Activated CD4-positive, alpha-beta T cell treated with anti-CD3 and anti-CD28 coated beads, Interleukin-10, Interleukin-2, amounts not matched to agents 100 ng/mL and 50 ng/mL, durations not matched to agents 16 hours and 8 hours (primary cell): ENCODE measurements around the gene NFYA.
"Not testable (repeated sequence)": the region's sequence is repeated elsewhere in the genome, so short reads cannot be mapped to it uniquely, and the experiment has no call there.

ENCODE experiments used
- DNase-seq: peaks from one replicate; pipeline ENCODE4 v3.0.0-alpha.2; 2020

NFYA gene

DNA sequence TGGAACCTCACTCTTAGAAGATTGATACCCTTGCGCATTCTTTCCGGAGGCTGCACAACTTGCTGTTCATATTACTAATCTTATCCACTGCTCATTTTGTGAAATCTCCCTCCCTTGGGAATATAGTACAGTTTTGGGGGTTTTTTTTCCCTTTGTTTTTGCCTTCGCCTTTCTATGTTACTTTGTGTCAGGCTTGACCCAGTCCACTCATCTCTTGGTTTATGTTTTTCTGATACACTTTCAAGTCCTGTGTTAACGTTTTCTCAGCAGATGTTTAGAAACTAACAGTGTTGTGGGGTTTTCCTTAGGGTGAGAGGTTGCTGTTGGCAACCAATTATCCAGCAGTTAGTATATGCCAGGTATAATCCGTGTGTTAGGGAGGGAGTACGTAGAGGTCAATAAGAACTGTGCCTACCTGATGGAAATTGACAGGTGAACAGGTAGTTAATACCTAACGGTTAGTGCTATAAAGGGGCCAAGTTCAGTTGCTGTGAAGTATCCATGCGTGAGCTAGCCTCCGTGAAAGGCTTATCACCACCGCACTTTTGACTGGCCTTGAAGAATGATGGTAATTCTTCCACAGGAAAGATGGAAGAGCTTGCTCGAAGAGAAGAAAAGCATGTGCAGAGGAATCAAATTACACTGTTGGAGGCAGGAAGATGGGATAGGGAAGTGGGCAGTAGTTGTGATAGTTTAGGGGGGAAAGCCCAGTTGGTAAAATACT lies 1.4 kb downstream of the NFYA start:
- peak; percentile 9 for DNase-seq

GRCh38 chr6:41074692-41075436 lies 2.1 kb downstream of the NFYA start:
- DNase-seq: no peak

DNA sequence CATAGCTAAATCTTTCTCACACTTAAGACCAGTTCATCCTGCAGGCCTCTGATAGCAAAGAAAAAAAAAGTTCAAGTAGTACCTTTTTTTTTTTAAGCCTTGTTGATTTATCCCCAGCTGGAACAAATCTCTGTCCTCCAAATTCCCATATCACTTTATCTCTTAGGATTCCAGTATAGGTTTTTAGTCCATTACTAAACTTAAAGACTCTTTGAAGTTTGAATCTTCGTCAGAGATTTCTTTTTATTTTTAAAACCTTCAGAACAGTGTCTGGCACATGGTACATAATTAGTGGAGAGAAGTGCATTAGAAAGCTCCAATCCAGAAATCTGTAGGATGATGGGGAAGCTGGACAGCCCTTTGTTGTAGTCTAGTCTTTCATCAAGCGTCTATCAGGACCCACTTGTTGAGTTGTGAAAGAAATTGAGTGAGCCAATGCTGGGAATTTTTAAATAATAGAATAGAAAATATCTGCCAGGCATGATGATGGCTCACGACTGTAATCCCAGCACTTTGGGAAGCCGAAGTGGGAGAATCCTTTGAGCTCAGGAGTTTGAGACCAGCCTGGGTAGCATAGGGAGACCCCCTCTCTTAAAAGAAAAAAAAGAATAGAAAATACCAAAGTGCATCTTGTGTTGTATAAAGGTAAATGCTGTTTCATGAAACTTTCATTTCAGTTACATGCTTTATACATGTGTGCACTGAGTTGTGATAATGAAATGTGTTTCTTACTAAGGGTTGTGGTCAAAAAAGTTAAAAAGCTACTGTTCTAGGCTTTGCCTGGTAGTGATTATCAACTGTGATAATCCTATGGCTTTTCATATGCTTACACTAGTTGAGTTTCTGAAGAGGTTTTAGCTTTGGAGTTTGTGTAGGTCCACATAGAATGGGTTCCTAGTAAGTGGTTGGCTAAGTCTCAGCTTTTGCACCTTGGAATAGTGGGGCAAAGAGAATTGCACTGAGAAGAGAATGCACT lies 3.2 kb downstream of the NFYA start:
- no peak for DNase-seq

- no peak for DNase-seq
These were observed 4.8 kb downstream of the NFYA start for GRCh38 chr6:41077536-41077935.

DNA sequence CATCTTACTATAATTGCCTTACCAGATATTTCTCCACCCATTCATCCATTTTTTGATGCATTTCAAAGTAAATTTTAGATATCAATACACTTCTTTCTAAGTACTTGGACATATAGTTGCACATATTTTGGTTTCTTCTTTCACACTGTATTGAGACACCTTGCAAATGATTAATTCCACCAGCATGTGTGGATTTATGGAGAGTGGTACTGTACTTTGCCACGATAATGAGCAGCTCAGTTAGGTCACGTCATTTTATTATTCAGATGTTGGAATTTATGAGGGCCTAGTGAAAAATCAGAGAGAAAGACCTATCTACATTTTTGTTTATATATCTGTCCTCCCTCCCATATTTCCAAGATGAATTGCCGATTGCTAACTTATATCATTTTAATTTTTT lies 5.3 kb downstream of the NFYA start:
- DNase-seq: no peak

DNA sequence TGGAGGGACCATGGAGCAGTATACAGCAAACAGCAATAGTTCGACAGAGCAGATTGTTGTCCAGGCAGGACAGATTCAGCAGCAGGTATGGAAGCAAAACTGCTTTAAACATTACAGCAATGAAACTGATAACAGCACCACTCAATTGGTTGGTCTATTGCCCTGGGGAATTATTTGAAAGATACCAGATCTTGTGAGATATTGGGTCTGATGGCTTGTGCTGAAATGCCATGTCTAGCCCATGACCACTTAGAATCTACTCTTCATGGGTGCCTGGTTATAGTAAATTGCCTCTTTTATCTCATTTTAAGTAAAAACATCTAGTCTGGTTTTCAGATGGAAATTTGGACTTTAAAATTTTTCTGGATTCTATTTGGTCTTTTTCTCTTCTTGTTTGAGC lies 6.3 kb downstream of the NFYA start:
- DNase-seq: no peak

DNA sequence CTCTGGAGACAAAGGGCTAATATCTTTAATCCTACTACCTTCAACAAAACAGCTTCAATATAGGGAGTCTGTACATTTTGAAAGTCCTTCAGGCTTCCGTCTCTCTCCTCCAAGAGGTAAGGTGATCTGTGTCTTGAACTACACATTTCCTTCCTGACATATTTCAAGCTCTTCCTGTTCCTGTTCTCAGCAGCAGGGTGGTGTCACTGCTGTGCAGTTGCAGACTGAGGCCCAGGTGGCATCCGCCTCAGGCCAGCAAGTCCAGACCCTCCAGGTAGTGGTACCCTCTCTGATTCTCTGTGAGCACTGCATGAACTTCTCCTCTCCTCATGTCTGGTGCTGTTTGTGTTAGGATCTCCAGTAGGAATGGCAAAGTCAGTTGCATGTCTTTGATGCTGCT lies 7.8 kb downstream of the NFYA start:
- peak; percentile 52 for DNase-seq

DNA sequence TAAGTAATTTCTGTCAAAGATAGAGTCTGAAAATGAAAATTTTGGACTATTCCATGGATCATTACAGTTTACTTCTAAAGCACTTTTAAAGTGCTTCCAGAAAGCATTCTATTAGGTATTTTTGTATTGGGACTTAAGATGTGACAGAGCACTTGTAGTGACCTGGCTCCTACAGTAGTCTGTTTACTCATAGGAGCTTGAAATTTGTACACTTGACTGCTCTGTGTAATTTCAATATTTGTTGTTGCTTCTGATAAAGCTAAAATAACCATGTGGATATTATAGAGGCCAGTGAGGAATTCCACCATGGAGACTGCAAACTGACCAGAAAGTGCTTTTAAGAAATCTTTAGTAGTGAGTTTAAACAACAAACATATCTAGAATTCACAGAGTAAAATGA lies 10.3 kb downstream of the NFYA start:
- DNase-seq: no peak

DNA sequence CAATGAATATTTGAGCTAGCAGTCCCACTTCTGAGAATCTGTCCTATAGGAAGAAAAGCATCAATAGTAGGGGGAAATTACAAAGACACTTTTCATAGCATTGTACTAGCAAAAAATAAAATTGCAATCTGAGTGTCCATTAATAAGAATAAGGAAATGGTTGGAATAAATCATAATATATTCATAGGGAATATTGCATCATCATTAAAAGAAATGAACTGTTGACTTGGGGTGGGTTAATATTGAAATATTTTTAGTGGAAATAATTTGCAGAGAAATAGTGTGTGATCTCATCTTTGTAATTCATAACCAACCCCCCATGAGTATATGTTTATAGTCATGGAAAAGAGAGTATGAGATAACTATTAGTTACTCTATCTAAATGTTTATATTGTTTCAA lies 12.4 kb downstream of the NFYA start:
- no peak for DNase-seq

DNA sequence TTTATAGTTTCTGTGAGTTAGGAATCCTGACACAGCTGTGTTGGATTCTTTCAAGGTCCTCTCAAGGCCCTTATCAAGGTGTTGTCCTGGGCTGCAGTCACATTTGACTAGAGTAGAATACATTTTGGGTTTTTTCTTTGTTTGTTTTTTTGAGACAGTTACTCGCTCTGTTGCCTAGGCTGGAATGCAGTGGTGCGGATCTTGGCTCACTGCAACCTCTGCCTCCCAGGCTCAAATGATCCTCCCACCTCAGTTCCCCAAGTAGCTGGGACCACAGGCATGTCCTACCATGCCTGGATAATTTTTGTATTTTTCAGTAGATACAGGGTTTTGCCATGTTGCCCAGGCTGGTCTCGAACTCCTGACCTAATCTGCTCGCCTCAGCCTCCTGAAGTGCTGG lies 15.7 kb downstream of the NFYA start:
- no peak for DNase-seq

GRCh38 chr6:41090841-41091761 lies 18.3 kb downstream of the NFYA start:
- no peak for DNase-seq

DNA sequence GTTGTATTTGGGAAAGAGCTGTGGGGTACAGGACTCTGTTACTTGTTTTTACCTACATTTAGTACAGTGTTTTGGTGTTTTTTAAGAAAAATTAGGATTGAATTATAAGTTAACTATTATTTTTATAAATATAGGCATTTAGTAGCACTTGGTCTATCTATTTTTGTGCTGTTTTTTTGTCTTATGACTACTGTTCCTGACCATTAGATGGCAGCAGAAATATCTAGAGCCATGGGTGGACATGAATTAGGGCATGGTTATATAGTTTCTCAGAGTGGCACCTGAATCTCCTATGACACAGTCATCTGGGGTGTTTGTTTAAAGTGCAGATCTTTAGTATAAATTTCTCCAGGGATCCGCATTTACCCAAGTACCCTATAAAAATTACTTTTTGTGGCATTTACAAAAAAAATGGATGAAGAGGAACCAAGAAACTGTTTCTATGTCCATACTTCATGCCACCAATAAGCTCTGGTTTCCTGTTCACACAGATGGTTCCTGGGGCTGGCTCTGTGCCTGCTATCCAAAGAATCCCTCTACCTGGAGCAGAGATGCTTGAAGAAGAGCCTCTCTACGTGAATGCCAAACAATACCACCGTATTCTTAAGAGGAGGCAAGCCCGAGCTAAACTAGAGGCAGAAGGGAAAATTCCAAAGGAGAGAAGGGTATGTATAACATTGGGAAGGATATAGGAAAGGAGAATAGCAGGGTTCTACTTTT lies 19.8 kb downstream of the NFYA start:
- peak; percentile 14 for DNase-seq

GRCh38 chr6:41093729-41094128 lies 21.0 kb downstream of the NFYA start:
- no peak for DNase-seq

DNA sequence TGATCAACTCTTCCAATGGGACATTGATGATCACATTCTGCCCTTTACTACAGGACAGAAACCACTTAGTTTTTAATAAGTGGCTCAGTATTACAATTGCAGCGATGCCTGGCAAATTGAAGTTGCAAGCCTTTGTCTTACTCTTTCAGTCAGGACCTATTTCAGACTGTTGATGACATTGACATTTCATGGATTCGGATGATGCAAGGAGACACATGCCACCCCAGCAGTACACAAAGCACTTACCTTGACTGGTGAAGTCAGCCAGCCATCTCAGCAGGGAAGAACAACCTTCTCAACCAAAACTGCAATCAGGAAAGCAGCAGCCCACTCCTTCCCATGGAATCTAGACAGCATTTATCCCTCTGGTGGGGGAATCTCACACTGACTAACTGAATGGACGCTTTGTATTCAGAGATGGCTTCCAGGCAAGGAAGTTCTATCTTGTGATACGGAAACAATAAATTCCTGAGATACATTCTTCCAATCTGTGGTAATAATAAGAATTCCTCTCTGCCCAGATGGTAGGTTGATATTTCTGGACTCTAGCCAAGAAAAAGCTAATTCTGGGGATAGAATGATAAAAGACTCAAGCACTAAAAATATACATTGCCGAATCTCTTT lies 24.8 kb downstream of the NFYA start:
- no peak for DNase-seq

GRCh38 chr6:41098366-41098765 lies 25.6 kb downstream of the NFYA start:
- no peak for DNase-seq

DNA sequence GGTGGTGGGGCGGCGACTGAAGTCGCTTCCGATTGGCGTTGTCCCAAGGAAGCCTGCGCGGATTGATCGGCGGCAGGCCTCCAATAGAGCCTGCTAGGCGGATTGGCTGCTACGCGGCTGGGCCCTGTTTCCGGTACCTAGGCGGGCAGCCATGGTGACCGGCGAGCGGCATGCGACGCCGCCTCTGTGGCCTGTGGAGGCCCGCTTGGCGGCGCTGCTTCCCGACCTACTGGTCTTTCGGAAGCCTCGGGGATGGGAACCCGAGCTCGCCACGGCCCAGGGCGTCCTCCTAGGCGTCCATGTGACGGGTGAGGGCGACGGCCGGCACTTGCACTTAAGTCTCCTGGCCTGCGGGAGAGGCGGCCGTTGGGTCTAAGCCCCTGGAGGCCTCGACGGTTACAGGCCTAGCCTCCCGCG lies 28.1 kb downstream of the NFYA start:
- no peak for DNase-seq

DNA sequence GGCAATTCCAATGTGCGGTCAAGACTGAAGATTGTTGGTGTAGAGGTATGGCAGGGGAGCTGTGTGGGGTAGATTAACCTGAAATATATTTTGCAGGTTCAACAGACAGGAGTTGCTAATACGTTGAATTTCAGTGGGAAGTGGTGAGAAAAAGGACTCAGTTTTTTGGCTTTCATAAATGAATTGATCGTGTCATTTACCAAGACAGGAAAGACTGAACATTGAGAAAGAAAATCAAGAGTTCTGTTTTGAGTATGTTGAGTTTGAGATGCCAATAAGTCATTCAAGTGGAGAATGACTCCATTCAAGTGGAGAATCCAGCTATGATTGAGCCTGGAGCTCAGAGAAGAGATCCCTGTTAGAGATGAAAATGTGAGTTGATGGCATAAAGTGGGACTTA lies 31.1 kb downstream of the NFYA start:
- DNase-seq: peak; percentile 80

- DNase-seq: no peak
These were observed 38.2 kb downstream of the NFYA start for GRCh38 chr6:41111017-41111416.

- DNase-seq: not testable (repeated sequence)
These were observed 42.3 kb downstream of the NFYA start for GRCh38 chr6:41115027-41115426.

DNA sequence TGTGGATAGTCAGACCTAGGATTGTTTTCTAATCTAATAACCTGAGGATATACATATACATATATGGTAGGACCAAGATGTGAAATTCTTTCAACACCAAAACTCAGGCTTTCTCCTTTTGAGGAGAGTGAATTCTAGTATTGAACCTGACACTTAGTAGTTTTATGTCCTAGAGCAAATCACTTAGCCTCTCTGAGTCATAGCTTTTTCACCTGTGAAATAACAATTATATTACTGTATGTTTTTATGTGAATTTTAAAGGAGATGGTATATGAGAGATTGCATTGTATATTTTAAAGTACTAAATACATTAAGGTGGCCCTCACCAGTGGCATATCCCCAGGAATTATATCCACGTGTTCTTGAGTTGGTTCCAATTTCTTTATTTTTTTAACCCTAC lies 46.7 kb downstream of the NFYA start:
- DNase-seq: no peak

- no peak for DNase-seq
These were observed 47.3 kb downstream of the NFYA start for GRCh38 chr6:41120058-41120457.
